Fibroblast of the aortic adventitia (primary cell): ENCODE measurements around the gene UTF1. TPM values are rescaled to one million over a fixed set of nuclear protein-coding genes. Genes with fewer than 3 reads are reported as not detected.

ENCODE experiments used
- DNase-seq: peaks from one replicate; pipeline ENCODE4 v3.0.0-alpha.2; 2010; ENCODE audit warnings: low read depth
- H3K4me3 ChIP-seq: 2 replicates; pipeline ENCODE4 v1.5.1; 2011; ENCODE audit warnings: low read depth, mild to moderate bottlenecking, control low read depth, low read length, moderate library complexity
- CTCF ChIP-seq: IDR thresholded peaks from 2 replicates; pipeline ENCODE4 v1.5.1; 2011; ENCODE audit warnings: mild to moderate bottlenecking, low read length, control low read depth, inconsistent platforms; ENCODE audit not compliant: insufficient read depth
- total RNA-seq: library from RNA; depleted of rRNA; stranded (reverse); fragments of >200 nt; gene quantifications from 2 replicates; pipeline ENCODE4 v1.2.3, GENCODE V29; 2012; ENCODE audit warnings: low replicate concordance

The UTF1 gene
- total RNA-seq, 1 donor: not detected

- TF ChIP-seq CTCF: no peak
- DNase-seq: no peak
- no peak overlapping the region for H3K4me3 ChIP-seq
These were observed 46.0 kb downstream of the UTF1 start for GRCh38 chr10:133276100-133276434.

- DNase-seq: no peak
- no peak for TF ChIP-seq CTCF
- no peak within 1 kb of the TSS for H3K4me3 ChIP-seq
These were observed 46.6 kb downstream of the UTF1 start, which contains the start of gene ADAM8 for GRCh38 chr10:133276435-133277201. ADAM8 (minus strand) TSS chr10:133276868; CDS start chr10:133276817, 51 bp downstream.

GRCh38 chr10:133277277-133277992 is 47.4 kb downstream of the UTF1 start:
- no peak for DNase-seq
- H3K4me3 ChIP-seq: no peak overlapping the region
- no peak for TF ChIP-seq CTCF

- no peak for DNase-seq
- H3K4me3 ChIP-seq: no peak overlapping the region
- no peak for TF ChIP-seq CTCF
These were observed 48.1 kb downstream of the UTF1 start for GRCh38 chr10:133277993-133278576.

GRCh38 chr10:133278577-133279265 is 48.7 kb downstream of the UTF1 start:
- no peak for TF ChIP-seq CTCF
- DNase-seq: no peak
- no peak overlapping the region for H3K4me3 ChIP-seq

GRCh38 chr10:133279326-133280226 is 49.6 kb downstream of the UTF1 start:
- no peak for TF ChIP-seq CTCF
- no peak for DNase-seq
- no peak overlapping the region for H3K4me3 ChIP-seq
